K562 (cell line): ENCODE measurements around the gene VIPR2. TPM values are rescaled to one million over a fixed set of nuclear protein-coding genes. Genes with fewer than 3 reads are reported as not detected.

Experiments
- ATAC-seq: fragments of 200-7000 bp; cut with Tn5 transposase; 3 replicates; pipeline ENCODE4 v1.9.1; 2020; ENCODE audit warnings: moderate library complexity
- BruUV-seq: library from RNA; stranded (reverse); fragments of 400-500 nt; replicated peaks from 2 replicates; lab custom pipeline; 2021; lab: Mats Ljungman, UMichigan
- CTCF ChIA-PET: fragments of 300-600 bp; formaldehyde crosslinking; extraction: SDS; loops from one replicate; lab custom pipeline; 2021; ENCODE audit warnings: low intra/inter-chr PET ratio; lab: Yijun Ruan, JAX
- POLR2A ChIA-PET: fragments of 300-600, 350-650 bp; sonication (Branson Sonifier 250); formaldehyde crosslinking; extraction: SDS; loops from one replicate; lab custom pipeline; 2021; ENCODE audit warnings: antibody characterized with exemption, inconsistent platforms; lab: Yijun Ruan, JAX
- DNase-seq, 4 experiments: peaks; one replicate each; pipeline versions ENCODE4 v3.0.0 to v3.0.0-alpha.2; 2011 to 2018; ENCODE audit warnings: low spot score in 3 of 4, mixed read lengths in 3 of 4; ENCODE audit errors: extremely low read depth in 1 of 4
- FAIRE-seq: peaks from 2 replicates; lab custom pipeline; 2011; peaks lifted over from hg19 to GRCh38; lab: Jason Lieb, UNC
- H2AFZ ChIP-seq: 2 replicates; pipeline ENCODE4 v1.6.0; 2011; ENCODE audit warnings: low read depth, low read length, control low read depth, inconsistent platforms
- H3K27ac ChIP-seq: fragments of 200-600 bp; 3 replicates; pipeline ENCODE4 v1.8.0; 2011; ENCODE audit warnings: low read depth, mild to moderate bottlenecking, control low read depth, inconsistent platforms, low read length, moderate library complexity, mixed read lengths; ENCODE audit errors: extremely low read depth
- H3K27me3 ChIP-seq, 2 experiments: fragments of 300-600 bp in 1 of 2; 2 replicates in 1 of 2; 3 replicates in 1 of 2; pipeline versions ENCODE4 v1.6.0 to v1.8.0; 2011; ENCODE audit warnings: inconsistent platforms in 2 of 2, low read length in 2 of 2, mild to moderate bottlenecking in 1 of 2, mixed read lengths in 1 of 2, moderate library complexity in 1 of 2; ENCODE audit not compliant: control insufficient read depth in 2 of 2, insufficient read depth in 2 of 2
- H3K36me3 ChIP-seq: fragments of 300-600 bp; 3 replicates; pipeline ENCODE4 v1.8.0; 2011; ENCODE audit warnings: mild to moderate bottlenecking, low read length, inconsistent platforms; ENCODE audit not compliant: control insufficient read depth, insufficient read depth
- H3K4me1 ChIP-seq, 2 experiments: fragments of 200-600 bp in 1 of 2; replicated peaks in 1 of 2; 2 replicates in 1 of 2; 3 replicates in 1 of 2; pipeline versions ENCODE4 v1.5.1 to v1.8.0; 2011; ENCODE audit warnings: inconsistent platforms in 2 of 2, low read length in 2 of 2, mild to moderate bottlenecking in 1 of 2, mixed read lengths in 1 of 2, moderate library complexity in 1 of 2; ENCODE audit not compliant: control insufficient read depth in 2 of 2, insufficient read depth in 2 of 2
- H3K4me2 ChIP-seq: 2 replicates; pipeline ENCODE4 v1.6.1; 2011; ENCODE audit warnings: low read length, control low read depth, inconsistent platforms, mixed read lengths; ENCODE audit not compliant: insufficient read depth
- H3K4me3 ChIP-seq: fragments of 200-600 bp; sonication (generic), shearing (Covaris generic); 2 replicates; pipeline ENCODE4 v1.5.1; 2016; ENCODE audit warnings: control low read depth, inconsistent platforms
- H3K79me2 ChIP-seq: fragments of 200-600 bp; 3 replicates; pipeline ENCODE4 v1.8.0; 2011; ENCODE audit warnings: low read length, inconsistent platforms; ENCODE audit not compliant: control insufficient read depth, insufficient read depth
- H3K9ac ChIP-seq, 2 experiments: 2 replicates each; pipeline versions ENCODE4 v1.6.0 to v1.6.1; 2011; ENCODE audit warnings: low read depth in 2 of 2, low read length in 2 of 2, control low read depth in 1 of 2, inconsistent platforms in 1 of 2, mild to moderate bottlenecking in 1 of 2, mixed read lengths in 1 of 2; ENCODE audit not compliant: insufficient read depth in 1 of 2
- H3K9me1 ChIP-seq: one replicate; pipeline ENCODE4 v1.6.0; 2011; ENCODE audit warnings: inconsistent platforms, mild to moderate bottlenecking, low read length, moderate library complexity; ENCODE audit not compliant: control insufficient read depth, insufficient read depth
- H3K9me3 ChIP-seq: replicated peaks from 2 replicates; pipeline ENCODE4 v1.5.1; 2011; ENCODE audit warnings: low read depth, low read length, inconsistent platforms; ENCODE audit not compliant: control insufficient read depth, insufficient read depth
- H4K20me1 ChIP-seq: replicated peaks from 2 replicates; pipeline ENCODE4 v1.6.1; 2011; ENCODE audit warnings: low read length, inconsistent platforms, mixed read lengths; ENCODE audit not compliant: control insufficient read depth, insufficient read depth
- ATF1 ChIP-seq, 2 experiments: fragments of 450-650 bp in 1 of 2; IDR thresholded peaks; 2 replicates each; pipeline ENCODE4 v1.6.1; 2016; ENCODE audit warnings: missing compliant biosample characterization in 1 of 2, missing genetic modification characterization in 1 of 2
- CEBPB ChIP-seq: fragments of 450-650 bp; IDR thresholded peaks from 2 replicates; pipeline ENCODE4 v1.6.1; 2016; ENCODE audit warnings: missing genetic modification characterization, missing compliant biosample characterization
- DMBX1 ChIP-seq: fragments of 250-450 bp; sonication (Bioruptor Pico); IDR thresholded peaks from 2 replicates; pipeline ENCODE4 v1.8.0; 2022; ENCODE audit warnings: inconsistent platforms, mild to moderate bottlenecking, moderate library complexity, borderline replicate concordance
- FOXJ2 ChIP-seq: fragments of 200-800 bp; sonication (Bioruptor generic); IDR thresholded peaks from 2 replicates; pipeline ENCODE4 v1.6.1; 2016; ENCODE audit warnings: missing genetic modification characterization, missing compliant biosample characterization
- TAF15 ChIP-seq: fragments of 200-400 bp; formaldehyde crosslinking; IDR thresholded peaks from 2 replicates; pipeline ENCODE4 v1.6.1; 2017; ENCODE audit warnings: mild to moderate bottlenecking, low read depth, low read length, moderate library complexity
- WGBS: fragments of 100-300 bp; shearing (Covaris generic); methylation state at CpG from one replicate; pipeline ENCODE4 v1.1.6; 2016; ENCODE audit warnings: low coverage, mixed read lengths; ENCODE audit not compliant: insufficient coverage; ENCODE audit errors: missing lambda C conversion rate; 5-methylcytosine and 5-hydroxymethylcytosine counted together
- in situ Hi-C: fragments of 300-500 bp; cut with MboI; formaldehyde crosslinking; loops from 4 replicates; pipeline ENCODE4 v1.15.0; 2018; ENCODE audit warnings: inconsistent platforms, mixed read lengths
- intact Hi-C: fragments of 100-400 bp; cut with micrococcal nuclease; formaldehyde crosslinking; loops from 2 replicates; pipeline ENCODE4 v1.14.2; 2022
- polyA plus RNA-seq, 8 experiments: library from polyadenylated mRNA; depleted of rRNA in 4 of 8; stranded (reverse) in 5 of 8; unstranded in 3 of 8; fragments of >200 nt; fragmentation: Nextera tagmentation in 2 of 8; fragmentation: Illumina TruSeq in 1 of 8; extraction: Ambion mirVana in 2 of 8; extraction: Trizol in 1 of 8; gene quantifications; 2 replicates each; pipeline versions ENCODE4 v1.2.1 to v1.2.3, GENCODE V29; 2011 to 2014; ENCODE audit warnings: inconsistent platforms in 1 of 8, missing spikeins in 1 of 8
- total RNA-seq, 7 experiments: library from RNA; depleted of rRNA in 6 of 7; stranded (reverse); fragments of >200 nt in 6 of 7; fragmentation: Illumina TruSeq in 2 of 7; extraction: Trizol in 2 of 7; gene quantifications; 2 replicates each; pipeline versions ENCODE4 v1.2.1 to v1.2.3, GENCODE V29; 2011 to 2021; ENCODE audit warnings: low replicate concordance in 1 of 7

VIPR2 gene
- total and polyA plus RNA-seq, 9 of the 15 experiments (the other 6 are each of a cell fraction or from before 2014, with no cell fraction given) = 0.04 TPM; not detected in 8

- H3K9ac ChIP-seq = no peak overlapping the region
- peaks cover 4% of the 10 kb centered on the region for H3K9me3 ChIP-seq
- BruUV-seq = no TSS peak
- intact Hi-C loops = no loop called here
- CTCF ChIA-PET = no interaction called here
- DNase-seq = no peak
- H2AFZ ChIP-seq = no peak overlapping the region
- H3K9me1 ChIP-seq = no peaks in the 10 kb centered on the region
- peaks cover 0 to 17% of the 10 kb centered on the region in 2 experiments; a peak in 1 of 5 replicates for H3K4me1 ChIP-seq
- ATAC-seq = no peak
- TF ChIP-seq ATF1 (CRISPR knock-in tag; IDR thresholded peaks at IDR 0.05) = no peak
- TF ChIP-seq ATF1 (tag; IDR thresholded peaks at IDR 0.05) = no peak
- no peak for TF ChIP-seq DMBX1 (CRISPR knock-in tag)
- no peak for TF ChIP-seq FOXJ2 (tag)
- TF ChIP-seq TAF15 = no peak
- peak; percentile 24; the same call in 1 of the 2 replicates for TF ChIP-seq CEBPB (tag)
- in situ Hi-C loops = no loop called here
- H3K4me3 ChIP-seq = no peak overlapping the region
- no peaks in the 10 kb centered on the region for H4K20me1 ChIP-seq
- peaks cover 66 to 74% of the 10 kb centered on the region in 2 experiments for H3K27me3 ChIP-seq
- WGBS = 2% methylated on average over 21 of the region's 21 CpGs
- no peaks in the 10 kb centered on the region for H3K36me3 ChIP-seq
- no peak overlapping the region for H3K27ac ChIP-seq
- no peak for FAIRE-seq
- POLR2A ChIA-PET = interaction anchor here (0.6 to 1.3 kb wide), 8 partner anchors 10 to 297 kb away, joined by 3 read pairs; no protein-coding TSS in a partner anchor
- no peaks in the 10 kb centered on the region for H3K79me2 ChIP-seq
- no peak overlapping the region for H3K4me2 ChIP-seq
Measured at GRCh38 chr7:158991824-158992621, 152.6 kb downstream of the VIPR2 start.
